DOHH2 (cell line): ENCODE results near the gene SPATC1L.

Source experiments
- H3F3A ChIP-seq: fragments of 200-600 bp; sonication (generic), shearing (Covaris generic); 2 replicates; pipeline ENCODE4 v1.6.0; 2016; ENCODE audit warnings: antibody characterized with exemption, mild to moderate bottlenecking; ENCODE audit not compliant: control insufficient read depth, insufficient read depth
- H3K27ac ChIP-seq: fragments of 200-600 bp; sonication (generic); 2 replicates; pipeline ENCODE4 v1.5.1; 2014; ENCODE audit warnings: low read depth, mild to moderate bottlenecking, low read length, moderate library complexity
- H3K27me3 ChIP-seq: fragments of 200-600 bp; sonication (generic); 2 replicates; pipeline ENCODE4 v1.6.1; 2014; ENCODE audit warnings: mild to moderate bottlenecking, low read length, mixed read lengths; ENCODE audit not compliant: control insufficient read depth
- H3K36me3 ChIP-seq: fragments of 200-600 bp; sonication (generic); 2 replicates; pipeline ENCODE4 v1.6.1; 2014; ENCODE audit warnings: mild to moderate bottlenecking, low read length, moderate library complexity, mixed read lengths; ENCODE audit not compliant: control insufficient read depth
- H3K4me1 ChIP-seq: fragments of 200-600 bp; sonication (generic); 2 replicates; pipeline ENCODE4 v1.6.1; 2014; ENCODE audit warnings: mild to moderate bottlenecking, low read length, mixed read lengths; ENCODE audit not compliant: control insufficient read depth
- H3K4me2 ChIP-seq: fragments of 200-600 bp; sonication (generic); 2 replicates; pipeline ENCODE4 v1.6.0; 2014; ENCODE audit warnings: mild to moderate bottlenecking, low read length, moderate library complexity
- H3K4me3 ChIP-seq: fragments of 200-600 bp; sonication (generic); 2 replicates; pipeline ENCODE4 v1.5.1; 2014; ENCODE audit warnings: mild to moderate bottlenecking, low read length, mixed read lengths
- H3K79me2 ChIP-seq: fragments of 200-600 bp; sonication (generic); 2 replicates; pipeline ENCODE4 v1.6.1; 2014; ENCODE audit warnings: mild to moderate bottlenecking, low read length, mixed read lengths; ENCODE audit not compliant: control insufficient read depth
- H3K9me2 ChIP-seq: fragments of 200-600 bp; sonication (generic); replicated peaks from 2 replicates; pipeline ENCODE4 v1.6.1; 2014; ENCODE audit warnings: mild to moderate bottlenecking, low read length, mixed read lengths; ENCODE audit not compliant: control insufficient read depth
- H3K9me3 ChIP-seq: fragments of 200-600 bp; sonication (generic); 2 replicates; pipeline ENCODE4 v1.6.1; 2014; ENCODE audit warnings: antibody characterized with exemption, low read length, mixed read lengths; ENCODE audit not compliant: control insufficient read depth, insufficient read depth
- H4K20me1 ChIP-seq: fragments of 200-600 bp; sonication (generic); 2 replicates; pipeline ENCODE4 v1.6.0; 2014; ENCODE audit warnings: low read depth, mild to moderate bottlenecking, antibody characterized with exemption, low read length, moderate library complexity; ENCODE audit not compliant: control insufficient read depth, insufficient read depth
- CTCF ChIP-seq: fragments of 200-600 bp; sonication (generic); IDR thresholded peaks from one replicate; pipeline ENCODE4 v1.5.1; 2014; ENCODE audit warnings: antibody characterized with exemption, mild to moderate bottlenecking, low read depth, low read length; ENCODE audit not compliant: poor library complexity, severe bottlenecking
- EZH2phosphoT487 ChIP-seq: fragments of 200-600 bp; sonication (generic); IDR thresholded peaks from 2 replicates; pipeline ENCODE4 v1.6.1; 2017; ENCODE audit warnings: borderline replicate concordance, mild to moderate bottlenecking, antibody characterized with exemption, low read length, moderate library complexity, mixed read lengths

The SPATC1L gene

GRCh38 chr21:46193829-46194373 lies 9.6 kb upstream of the SPATC1L start:
- Histone ChIP-seq H3K36me3 (peaks cover 90% of the 10 kb centered on the region), H3K4me3 (no peak overlapping the region), H3K4me1 (no peaks in the 10 kb centered on the region), H3K79me2 (no peaks in the 10 kb centered on the region), H3K9me2 (no peaks in the 10 kb centered on the region), H3K4me2 (no peak overlapping the region), H4K20me1 (no peaks in the 10 kb centered on the region), H3K27me3 (no peaks in the 10 kb centered on the region), H3K9me3 (no peaks in the 10 kb centered on the region), H3K27ac (no peak overlapping the region), H3F3A (0 out of 2 replicates have a peak, but pooled peaks cover 3% of the 10 kb centered on the region)
- TF ChIP-seq CTCF: no peak
- TF ChIP-seq EZH2phosphoT487: no peak

- Histone ChIP-seq H3K9me2 (no peaks in the 10 kb centered on the region), H3K27ac (no peak overlapping the region), H3K9me3 (no peaks in the 10 kb centered on the region), H4K20me1 (no peaks in the 10 kb centered on the region), H3K36me3 (peaks cover 78% of the 10 kb centered on the region), H3K4me1 (no peaks in the 10 kb centered on the region), H3F3A (0 out of 2 replicates have a peak, but pooled peaks cover 4% of the 10 kb centered on the region), H3K79me2 (no peaks in the 10 kb centered on the region), H3K4me2 (no peak overlapping the region), H3K4me3 (no peak overlapping the region), H3K27me3 (no peaks in the 10 kb centered on the region)
- TF ChIP-seq EZH2phosphoT487 (no peak), CTCF (no peak)
Observed at GRCh38 chr21:46191686-46192575, 7.7 kb upstream of the SPATC1L start.

GRCh38 chr21:46191257-46191685 lies 7.0 kb upstream of the SPATC1L start:
- H3K4me2 ChIP-seq: no peak overlapping the region
- H3K27ac ChIP-seq: no peak overlapping the region
- TF ChIP-seq EZH2phosphoT487 (no peak), CTCF (no peak)

More at GRCh38 chr21:46191257-46191685, 7.0 kb upstream of the SPATC1L start:
- Histone ChIP-seq H3F3A (0 out of 2 replicates have a peak, but pooled peaks cover 4% of the 10 kb centered on the region), H3K27me3 (no peaks in the 10 kb centered on the region), H3K79me2 (no peaks in the 10 kb centered on the region), H3K9me3 (no peaks in the 10 kb centered on the region), H3K36me3 (peaks cover 72% of the 10 kb centered on the region), H3K4me1 (peaks cover 4% of the 10 kb centered on the region), H3K4me3 (no peak overlapping the region), H4K20me1 (no peaks in the 10 kb centered on the region), H3K9me2 (no peaks in the 10 kb centered on the region)
